ENCODE measurements around the gene VASH1. TPM values are rescaled to one million over a fixed set of nuclear protein-coding genes. Genes with fewer than 3 reads are reported as not detected.

The VASH1 gene
- total RNA-seq, 3 donors from 2014 or later, result 4.8 to 11.6 (median 5.4) TPM

DNA sequence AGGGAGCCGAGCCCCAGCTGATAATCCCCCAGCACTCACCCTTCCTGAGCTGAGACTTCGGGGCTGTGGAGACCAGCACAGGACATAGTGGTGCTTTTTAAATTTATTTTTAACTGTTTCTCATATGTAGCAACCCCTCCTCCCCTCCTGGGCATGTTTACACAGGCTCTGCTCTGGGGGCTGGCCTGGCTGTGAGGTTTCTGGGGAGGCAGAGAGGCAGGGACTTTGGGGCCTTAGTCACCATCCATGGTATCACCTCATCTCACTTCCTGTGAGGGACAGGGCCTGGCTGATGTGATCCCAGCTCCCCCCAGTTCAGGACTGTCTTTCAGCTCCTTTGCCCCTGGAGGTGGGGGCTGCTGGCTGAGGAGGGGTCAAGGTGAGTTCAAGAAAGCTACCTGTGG, 20.4 kb downstream of the VASH1 start:
- Histone ChIP-seq H3K9me3 (no peaks in the 10 kb centered on the region), H3K4me1 (ENCODE audit: low read depth) (no peaks in the 10 kb centered on the region), H3K4me3 (no peak overlapping the region), H3K36me3 (ENCODE audit: low read depth) (no peaks in the 10 kb centered on the region)
- no peak for ATAC-seq
- TF ChIP-seq, protein P1, sequence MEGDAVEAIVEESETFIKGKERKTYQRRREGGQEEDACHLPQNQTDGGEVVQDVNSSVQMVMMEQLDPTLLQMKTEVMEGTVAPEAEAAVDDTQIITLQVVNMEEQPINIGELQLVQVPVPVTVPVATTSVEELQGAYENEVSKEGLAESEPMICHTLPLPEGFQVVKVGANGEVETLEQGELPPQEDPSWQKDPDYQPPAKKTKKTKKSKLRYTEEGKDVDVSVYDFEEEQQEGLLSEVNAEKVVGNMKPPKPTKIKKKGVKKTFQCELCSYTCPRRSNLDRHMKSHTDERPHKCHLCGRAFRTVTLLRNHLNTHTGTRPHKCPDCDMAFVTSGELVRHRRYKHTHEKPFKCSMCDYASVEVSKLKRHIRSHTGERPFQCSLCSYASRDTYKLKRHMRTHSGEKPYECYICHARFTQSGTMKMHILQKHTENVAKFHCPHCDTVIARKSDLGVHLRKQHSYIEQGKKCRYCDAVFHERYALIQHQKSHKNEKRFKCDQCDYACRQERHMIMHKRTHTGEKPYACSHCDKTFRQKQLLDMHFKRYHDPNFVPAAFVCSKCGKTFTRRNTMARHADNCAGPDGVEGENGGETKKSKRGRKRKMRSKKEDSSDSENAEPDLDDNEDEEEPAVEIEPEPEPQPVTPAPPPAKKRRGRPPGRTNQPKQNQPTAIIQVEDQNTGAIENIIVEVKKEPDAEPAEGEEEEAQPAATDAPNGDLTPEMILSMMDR (IDR thresholded peaks at IDR 0.05), result no peak
- no peak for DNase-seq
- intact Hi-C loops (cut with DNase I, micrococcal nuclease), result no loop called here

DNA sequence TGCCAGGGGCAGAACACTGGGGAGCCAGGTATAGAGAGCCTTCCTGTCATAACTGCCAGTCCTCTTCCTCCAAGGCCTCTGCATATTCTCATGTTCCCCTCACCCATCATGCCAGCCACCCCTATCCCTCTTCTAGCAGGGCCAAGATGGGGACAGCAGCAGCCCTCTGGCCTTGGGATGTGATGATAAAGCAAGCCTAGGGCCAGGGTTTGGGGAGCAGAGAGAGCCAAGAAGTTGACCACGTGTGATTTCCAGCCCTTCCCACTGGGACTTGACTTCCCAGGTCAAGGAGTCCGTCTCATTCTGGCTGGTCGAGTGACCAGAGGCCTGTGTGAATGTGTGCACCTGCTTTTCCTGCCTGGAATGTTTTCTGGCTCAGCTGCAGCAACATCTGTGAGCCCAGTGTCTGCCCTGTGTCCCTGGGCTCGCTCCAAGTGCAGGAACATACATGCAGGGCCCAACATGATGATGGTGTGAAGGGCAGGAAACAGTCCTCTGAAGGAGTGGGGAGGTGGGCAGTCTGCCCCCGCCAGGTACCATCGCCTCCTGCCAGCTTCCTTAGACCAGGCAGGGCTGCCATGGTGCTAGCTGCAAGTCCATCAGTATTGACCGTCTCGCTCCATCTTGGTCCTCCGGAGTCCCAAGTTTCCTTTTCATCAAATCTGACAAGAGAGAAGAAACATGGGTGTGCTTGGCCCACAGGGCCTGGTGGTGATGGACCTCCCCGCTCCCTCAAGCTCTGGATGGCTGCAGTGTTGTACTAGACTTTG, 21.0 kb downstream of the VASH1 start:
- Histone ChIP-seq H3K4me3 (no peak overlapping the region), H3K4me1 (ENCODE audit: low read depth) (no peaks in the 10 kb centered on the region), H3K9me3 (no peaks in the 10 kb centered on the region), H3K36me3 (ENCODE audit: low read depth) (no peaks in the 10 kb centered on the region)
- DNase-seq (no peak), ATAC-seq (no peak)
- TF ChIP-seq, protein P1 (IDR thresholded peaks at IDR 0.05), result no peak
- intact Hi-C loops (cut with DNase I, micrococcal nuclease), result no loop called here

DNA sequence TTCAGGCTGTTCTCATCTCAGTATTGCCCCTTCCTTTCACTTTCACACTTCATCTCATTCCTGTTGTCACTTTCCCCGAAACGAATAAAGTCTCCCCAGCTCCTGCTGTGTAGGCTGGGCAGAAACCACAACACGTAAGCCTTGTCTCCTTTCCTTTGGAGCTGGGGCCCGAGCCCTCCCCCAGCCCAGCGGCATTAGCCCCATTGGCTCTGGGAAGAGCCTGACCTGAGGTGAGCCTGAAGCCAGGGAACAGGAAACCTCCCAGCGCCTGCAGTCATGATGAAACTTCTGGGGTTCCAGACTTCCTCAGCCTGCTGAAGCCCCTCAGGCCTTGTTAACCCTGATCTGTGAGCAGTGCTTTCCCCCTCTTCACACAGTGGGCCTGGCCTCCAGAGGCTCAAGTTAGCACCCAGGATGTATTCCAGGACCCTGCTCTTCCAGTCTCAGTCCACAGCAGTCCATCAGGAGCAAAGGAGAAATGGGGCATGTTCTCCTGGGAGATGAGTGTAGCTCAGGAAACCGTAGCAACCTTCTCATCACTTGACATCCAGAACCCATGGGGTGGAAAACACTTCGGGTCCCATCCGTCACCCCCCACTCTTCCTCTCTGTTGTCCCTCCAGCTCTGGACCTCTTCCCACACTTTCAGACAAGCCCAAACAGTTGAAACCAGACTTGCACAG, 21.8 kb downstream of the VASH1 start:
- no peaks in the 10 kb centered on the region for H3K36me3 ChIP-seq (ENCODE audit: low read depth)
- TF ChIP-seq, protein P1 (IDR thresholded peaks at IDR 0.05), result no peak
- H3K4me3 ChIP-seq, result no peak overlapping the region
- H3K4me1 ChIP-seq (ENCODE audit: low read depth), result no peaks in the 10 kb centered on the region
- H3K9me3 ChIP-seq, result no peaks in the 10 kb centered on the region
- intact Hi-C loops (cut with DNase I, micrococcal nuclease), result no loop called here
- DNase-seq, result no peak
- no peak for ATAC-seq

DNA sequence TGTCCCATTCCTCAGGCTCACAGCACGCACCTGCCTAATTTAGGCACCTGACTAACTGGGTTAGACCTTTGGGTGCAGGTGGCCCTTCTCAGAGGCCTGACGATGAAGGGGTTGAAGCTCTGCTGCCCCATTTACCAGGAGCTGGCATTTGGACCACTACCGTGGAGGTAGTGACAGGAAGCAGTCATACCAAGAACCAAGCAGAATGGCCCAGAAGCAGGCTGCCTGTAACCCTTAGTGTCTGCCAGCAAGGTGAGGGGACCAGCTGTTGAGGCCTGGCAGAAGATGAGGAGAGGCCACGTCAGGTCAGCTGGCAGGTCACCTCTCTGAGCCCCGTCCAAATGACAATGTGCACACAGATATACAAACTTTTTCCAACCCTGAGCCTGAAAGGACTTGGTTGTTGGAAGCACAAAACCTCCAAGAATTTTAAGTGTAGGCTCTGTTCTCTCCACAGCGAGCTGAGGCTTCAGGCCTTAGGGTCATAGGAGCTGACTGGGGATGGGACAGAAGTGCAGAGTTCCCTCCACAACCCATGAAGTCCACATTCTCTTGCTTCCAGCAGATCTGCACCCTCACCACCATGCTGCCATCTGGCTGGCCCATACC, 23.1 kb downstream of the VASH1 start:
- Histone ChIP-seq H3K36me3 (ENCODE audit: low read depth) (peaks cover 4% of the 10 kb centered on the region), H3K4me1 (ENCODE audit: low read depth) (no peaks in the 10 kb centered on the region), H3K9me3 (no peaks in the 10 kb centered on the region), H3K4me3 (no peak overlapping the region)
- ATAC-seq (no peak), DNase-seq (no peak)
- intact Hi-C loops (cut with DNase I, micrococcal nuclease), result no loop called here
- TF ChIP-seq, protein P1 (IDR thresholded peaks at IDR 0.05), result no peak

DNA sequence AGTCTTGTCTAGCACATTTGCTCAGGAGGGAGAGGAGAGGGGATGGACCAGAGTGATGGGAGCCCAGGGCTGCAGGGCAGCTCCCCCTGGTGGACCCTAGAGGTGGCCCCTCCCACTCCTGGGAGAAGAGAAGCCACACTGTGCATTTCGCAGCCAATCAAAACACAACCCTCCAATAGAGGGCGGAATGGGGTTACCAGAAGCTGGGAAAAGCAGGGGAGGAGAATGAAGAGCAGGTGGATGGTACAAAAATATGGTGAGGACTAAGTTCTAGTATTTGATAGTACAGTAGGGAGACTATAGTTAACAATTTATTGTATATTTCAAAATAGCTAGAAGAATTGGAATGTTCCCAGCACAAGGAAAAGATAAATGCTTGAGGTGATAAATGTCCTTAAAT, 23.6 kb downstream of the VASH1 start:
- DNase-seq, result peak in 2 of 3 donors; percentile 62 to 72
- no peaks in the 10 kb centered on the region for H3K4me1 ChIP-seq (ENCODE audit: low read depth)
- H3K4me3 ChIP-seq, result no peak overlapping the region
- TF ChIP-seq, protein P1 (IDR thresholded peaks at IDR 0.05), result peak; percentile 23
- H3K9me3 ChIP-seq, result no peaks in the 10 kb centered on the region
- intact Hi-C loops (cut with DNase I, micrococcal nuclease), result no loop called here
- peaks cover 4% of the 10 kb centered on the region for H3K36me3 ChIP-seq (ENCODE audit: low read depth)
- peak; percentile 89 for ATAC-seq

Data from mucosa of descending colon (tissue), 3 donors.